ENCODE results near the gene FMNL2.
A peak's percentile ranks its signal among the peaks of the same experiment; 100 is the strongest.

FMNL2 gene

DNA sequence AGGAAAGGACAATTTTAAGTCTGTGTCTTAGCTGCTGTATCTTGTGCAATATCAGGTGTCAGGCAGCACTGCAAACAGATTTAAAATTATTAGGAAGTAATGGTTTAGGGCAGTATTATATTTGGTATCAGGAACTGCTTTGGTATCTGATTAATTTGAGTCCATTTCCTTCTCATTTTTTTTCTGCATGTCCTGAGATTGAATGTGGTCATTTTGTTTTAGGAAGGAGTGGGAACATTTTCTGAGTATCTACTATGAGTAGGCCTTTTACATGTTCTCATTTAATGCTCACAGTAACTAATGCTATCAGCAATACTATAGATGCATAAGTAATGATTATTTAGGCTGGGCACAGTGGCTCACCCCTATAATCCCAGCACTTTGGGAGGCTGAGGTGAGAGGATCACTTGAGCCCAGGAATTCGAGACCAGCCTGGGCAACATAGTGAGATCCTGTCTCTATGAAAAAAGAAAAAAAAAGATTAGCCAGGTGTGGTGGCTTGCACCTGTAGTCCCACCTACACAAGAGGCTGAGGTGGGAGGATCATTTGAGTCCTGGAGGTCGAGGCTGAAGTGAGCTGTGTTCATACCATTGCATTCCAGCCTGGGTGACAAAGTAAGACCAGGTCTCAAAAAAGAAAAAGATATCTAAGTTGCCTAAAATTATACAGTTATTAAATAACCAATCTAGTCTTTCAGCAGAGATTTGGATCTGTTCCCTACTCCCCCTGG is 4.7 kb downstream of the FMNL2 start:
- DNase-seq (ENCODE audit: low read depth in 2 of 2), result no peak

DNA sequence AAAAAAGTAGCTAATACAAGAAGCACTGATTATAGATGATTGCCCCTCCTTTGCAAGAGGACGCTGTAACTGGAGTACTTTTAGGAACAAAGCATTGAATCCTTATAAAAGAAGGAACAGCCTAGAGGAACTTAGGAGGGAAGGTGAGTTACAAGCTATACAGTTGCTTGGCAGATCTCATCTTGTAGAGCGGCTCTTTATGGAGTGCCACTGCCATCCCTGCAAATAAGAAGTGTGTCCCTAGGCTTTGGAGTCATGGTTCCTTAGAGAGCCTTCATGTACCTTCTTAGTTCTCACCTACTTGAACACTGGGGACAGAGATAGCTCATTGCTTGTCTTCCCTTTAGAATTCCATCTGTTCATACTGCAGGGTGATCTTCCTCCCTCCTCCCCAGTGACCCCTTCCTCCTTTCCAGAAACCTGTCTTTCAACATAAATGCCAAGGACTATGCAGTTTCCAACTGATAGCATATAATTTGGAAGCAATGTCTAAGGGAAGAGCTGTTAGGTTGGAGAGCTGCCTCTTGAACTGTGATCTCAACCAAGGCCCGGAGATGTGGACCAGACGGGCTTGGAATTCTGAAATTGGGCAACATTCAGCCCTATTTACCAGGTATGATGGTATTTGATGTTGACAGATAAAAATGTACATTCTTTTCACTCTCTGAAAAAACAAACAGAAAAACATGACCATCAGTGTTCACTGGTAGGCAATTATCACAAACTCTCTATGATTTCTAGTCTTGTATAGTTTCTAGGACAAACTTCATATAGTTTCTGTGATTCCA is 7.5 kb downstream of the FMNL2 start:
- DNase-seq (ENCODE audit: low read depth in 2 of 2), result no peak

DNA sequence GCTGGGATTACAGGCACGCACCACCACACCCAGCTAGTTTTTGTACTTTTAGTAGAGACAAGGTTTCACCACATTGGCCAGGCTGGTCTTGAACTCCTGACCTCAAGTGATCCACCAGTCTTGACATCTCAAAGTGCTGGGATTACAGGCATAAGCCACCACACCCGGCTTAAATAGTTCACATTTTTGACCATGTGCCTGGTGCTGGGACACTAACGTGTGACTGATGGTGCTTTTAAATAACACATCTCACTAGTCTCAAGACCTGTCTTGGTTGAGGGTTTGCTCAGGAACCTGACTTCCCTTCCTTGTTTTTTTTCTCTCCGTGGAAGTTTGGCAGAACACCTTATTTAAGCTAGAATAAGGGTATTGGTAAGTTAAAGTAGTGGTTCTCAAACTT is 8.5 kb downstream of the FMNL2 start:
- DNase-seq (ENCODE audit: low read depth in 2 of 2), result no peak

DNA sequence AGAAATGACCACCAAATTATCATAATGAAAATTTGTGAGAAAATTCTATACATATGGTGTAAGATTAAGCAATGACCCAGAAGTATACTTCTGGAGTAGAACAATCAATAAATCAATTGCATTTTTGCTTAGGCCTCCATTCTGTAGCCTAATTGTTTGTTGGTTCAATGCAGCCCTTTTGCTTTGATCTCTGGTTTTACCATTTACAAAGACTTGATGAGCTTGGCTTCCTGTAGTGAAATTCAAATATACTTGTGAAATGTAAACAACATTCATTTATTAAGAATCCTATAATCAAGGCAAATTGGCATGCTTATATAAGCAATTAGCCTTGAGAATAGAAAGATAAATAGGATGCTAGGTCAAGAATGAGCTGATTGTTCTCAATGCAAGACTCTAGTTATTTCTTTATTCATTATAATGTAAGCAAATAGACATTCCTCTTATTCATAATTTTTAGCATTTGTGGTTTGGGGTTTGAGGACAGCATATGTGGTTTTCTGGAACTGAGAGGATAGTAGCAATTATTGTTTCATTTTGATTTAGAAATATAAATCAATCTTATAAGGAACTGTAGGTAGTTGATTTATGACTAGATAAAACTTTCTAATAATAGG is 9.7 kb downstream of the FMNL2 start:
- no peak for DNase-seq (ENCODE audit: low read depth in 2 of 2)

DNA sequence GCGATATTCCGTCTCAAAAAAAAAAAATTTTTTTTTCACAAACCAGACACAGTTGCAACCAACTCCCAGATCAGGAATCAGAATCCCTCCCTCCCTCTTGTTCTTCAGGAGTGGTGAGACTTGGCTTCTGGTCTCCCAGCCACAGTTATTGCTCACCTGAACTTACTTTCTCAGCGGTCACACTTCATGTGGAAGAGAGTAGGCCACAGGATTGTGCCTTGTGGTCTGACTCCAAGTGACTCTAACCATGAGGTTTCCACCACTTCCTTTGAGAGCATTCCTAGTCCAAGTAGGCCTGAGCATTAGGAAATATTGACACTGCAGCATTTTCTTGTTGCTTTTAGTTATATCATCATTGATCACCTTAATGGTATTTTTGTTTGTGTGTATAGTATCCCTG is 12.1 kb downstream of the FMNL2 start:
- no peak for DNase-seq (ENCODE audit: low read depth in 2 of 2)

DNA sequence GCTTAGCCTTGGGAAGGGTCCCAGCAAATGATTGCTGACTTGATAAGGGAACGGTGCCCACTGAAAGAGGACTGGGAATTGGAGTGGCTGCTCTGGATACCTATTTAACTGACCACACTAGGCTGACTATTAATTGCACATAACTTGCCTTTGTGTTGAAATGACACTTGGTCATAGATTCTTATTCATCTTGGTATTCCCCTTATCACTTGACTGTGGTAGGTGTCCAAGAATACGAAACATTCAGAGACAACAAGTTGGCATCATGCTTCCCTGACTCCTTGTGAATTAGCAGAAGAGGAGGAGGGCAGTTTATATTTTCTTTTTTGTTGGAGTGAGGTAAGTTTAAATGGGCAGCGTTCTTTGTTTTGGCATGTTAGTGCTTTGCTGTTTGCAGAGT is 13.4 kb downstream of the FMNL2 start:
- DNase-seq (ENCODE audit: low read depth in 2 of 2), result no peak

DNA sequence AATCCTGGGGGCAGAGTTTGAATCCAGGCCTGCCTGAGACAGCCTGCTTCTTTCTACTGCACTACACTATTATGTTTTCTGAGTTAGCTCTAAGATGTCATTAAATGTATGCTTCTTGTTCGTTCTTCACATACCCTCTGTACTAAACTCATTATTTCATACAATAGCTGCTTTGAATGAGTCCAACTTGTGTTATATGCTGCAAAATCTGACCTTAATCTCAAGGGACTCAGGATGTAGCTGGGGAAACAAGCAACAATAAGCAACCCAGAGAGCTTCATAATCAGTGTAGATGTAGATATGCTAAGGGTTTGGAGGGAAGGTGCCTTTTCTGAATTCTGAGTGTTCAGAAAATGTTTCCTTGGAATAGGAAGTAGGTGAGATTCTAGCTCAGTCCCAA is 14.4 kb downstream of the FMNL2 start:
- DNase-seq (ENCODE audit: low read depth in 2 of 2), result no peak

DNA sequence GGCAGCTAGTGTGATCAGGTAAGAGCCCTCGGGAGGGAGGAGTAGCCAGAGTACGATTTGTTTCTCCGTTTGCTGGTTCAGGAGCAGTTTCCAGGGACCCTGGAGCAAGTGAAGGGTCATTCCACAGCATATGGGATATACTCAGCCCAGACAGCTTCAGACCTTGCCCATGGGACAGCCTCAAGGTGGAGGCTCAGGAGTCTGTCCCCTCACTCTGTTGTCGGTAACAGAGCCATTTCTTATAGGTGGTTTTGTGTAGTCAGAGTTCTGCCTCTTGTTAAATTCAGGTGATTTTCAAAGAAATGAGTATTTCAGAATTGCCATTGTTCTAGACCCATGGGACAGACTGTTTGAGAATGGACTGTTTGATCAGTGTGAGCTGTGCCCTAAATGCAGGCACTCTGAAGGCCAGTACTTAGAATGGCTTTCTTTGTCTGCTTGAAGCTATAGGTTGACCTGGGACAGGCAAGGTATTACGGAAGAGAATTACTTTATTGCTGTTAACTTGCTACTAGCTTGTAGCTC is 15.2 kb downstream of the FMNL2 start:
- DNase-seq (ENCODE audit: low read depth in 2 of 2), result no peak

DNA sequence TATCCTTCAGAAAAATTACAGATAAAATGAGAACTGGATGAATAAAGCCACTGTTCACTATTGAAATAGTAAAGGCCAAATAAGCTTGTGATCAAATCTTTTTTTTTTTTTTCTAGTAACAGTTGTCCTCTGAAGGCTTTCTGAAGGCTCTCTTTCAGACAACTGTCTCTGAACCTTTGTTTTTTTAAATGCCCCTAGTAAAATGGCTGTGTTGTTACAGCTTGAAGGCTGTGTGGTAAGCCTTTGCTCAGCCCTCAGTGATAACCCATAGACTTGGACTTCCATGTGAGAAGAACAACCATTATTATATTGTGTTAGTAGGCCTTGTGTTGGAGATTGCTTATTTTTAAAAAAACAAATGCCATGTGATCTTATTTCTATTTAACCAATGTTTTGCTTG is 17.6 kb downstream of the FMNL2 start:
- DNase-seq (ENCODE audit: low read depth in 2 of 2), result no peak

DNA sequence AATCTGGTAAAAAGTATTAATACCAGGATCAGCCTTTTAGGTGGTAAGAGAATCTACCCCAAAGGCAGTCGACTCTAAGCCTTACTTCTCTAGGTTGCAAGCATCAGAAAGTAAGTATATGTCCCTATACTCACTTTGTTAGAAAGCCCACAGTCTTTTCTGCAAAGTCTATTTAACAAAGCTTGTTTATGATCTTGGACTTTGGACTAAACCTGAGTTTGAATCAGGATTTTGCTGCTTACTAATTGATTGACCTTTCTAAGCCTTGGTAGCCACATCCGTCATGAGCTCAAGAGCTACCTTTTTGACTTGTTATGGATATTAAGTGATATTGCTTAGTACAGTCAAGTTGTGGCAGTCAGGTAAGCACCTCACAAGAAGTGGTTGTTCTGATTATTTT is 18.4 kb downstream of the FMNL2 start:
- DNase-seq (ENCODE audit: low read depth in 2 of 2), result no peak

DNA sequence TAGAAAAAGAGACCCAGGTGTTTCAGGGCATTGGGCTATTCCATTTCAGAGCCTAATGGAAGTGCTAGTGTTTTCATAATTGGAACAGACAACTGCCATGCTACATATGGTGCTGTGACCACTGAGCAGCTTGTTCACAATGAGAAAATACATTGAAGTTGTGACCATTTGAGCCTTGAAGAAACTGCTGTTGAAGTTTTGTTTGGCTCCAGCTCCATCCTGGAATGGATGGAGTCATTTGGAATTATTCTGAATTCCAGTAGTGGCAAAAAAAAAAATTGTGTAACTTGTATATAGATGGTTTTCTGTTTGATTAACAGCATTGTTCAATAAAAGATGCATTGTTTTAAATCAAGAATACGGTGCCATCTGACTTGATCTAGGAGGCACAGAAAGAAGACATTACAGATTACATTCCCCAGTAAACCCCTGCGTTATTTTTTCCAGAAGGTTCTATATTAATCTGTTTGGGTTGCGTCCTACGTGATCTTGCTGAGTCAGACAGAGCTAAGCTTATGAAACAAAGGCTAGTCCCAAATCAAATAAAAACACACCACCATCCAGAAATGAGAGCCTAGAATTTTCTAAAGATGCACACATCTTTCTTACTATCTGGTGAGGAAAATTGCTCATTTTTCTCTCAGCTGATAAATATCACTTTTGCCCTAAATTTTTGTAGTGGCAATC is 19.2 kb downstream of the FMNL2 start:
- DNase-seq (ENCODE audit: low read depth in 2 of 2), result no peak

DNA sequence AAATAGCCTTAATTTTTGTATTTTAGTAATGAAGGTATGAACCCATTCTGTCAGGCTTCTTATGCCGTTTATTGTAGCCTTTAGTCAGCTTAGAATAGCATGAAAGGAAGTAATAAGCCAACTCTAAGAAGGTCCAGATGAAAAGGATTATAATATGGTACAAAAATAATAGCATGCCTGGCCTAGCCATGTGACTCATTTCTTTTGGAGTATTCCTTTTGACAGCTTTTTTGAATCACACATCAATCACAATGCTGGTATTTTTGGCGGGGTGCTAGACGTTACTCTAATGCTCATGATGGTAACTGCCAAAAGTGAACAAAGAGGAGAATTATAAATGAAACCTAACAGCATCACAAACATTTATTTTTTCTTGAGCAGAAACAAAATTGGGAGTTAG is 19.9 kb downstream of the FMNL2 start:
- DNase-seq (ENCODE audit: low read depth in 2 of 2), result no peak

DNA sequence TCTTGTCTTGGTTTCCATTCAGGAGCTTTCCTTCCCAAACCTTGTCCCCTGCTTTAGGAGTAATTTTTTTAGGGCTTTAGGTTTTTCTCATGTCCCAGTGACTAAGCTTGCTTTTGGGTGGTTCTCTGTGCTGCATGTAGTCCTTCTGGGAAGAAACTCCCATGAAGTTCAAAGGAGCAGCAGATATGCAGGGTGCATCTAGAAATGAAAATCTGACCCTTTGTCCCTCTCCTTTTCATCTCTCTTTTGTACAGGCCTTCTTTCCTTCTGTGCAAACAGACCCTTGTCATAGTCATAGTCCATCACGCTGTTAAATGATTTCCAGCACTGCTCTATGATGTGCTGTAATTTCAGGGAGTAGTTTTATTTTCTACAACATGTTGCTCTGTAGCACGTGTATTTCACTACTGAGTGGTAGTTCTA is 20.4 kb downstream of the FMNL2 start:
- no peak for DNase-seq (ENCODE audit: low read depth in 2 of 2)

DNA sequence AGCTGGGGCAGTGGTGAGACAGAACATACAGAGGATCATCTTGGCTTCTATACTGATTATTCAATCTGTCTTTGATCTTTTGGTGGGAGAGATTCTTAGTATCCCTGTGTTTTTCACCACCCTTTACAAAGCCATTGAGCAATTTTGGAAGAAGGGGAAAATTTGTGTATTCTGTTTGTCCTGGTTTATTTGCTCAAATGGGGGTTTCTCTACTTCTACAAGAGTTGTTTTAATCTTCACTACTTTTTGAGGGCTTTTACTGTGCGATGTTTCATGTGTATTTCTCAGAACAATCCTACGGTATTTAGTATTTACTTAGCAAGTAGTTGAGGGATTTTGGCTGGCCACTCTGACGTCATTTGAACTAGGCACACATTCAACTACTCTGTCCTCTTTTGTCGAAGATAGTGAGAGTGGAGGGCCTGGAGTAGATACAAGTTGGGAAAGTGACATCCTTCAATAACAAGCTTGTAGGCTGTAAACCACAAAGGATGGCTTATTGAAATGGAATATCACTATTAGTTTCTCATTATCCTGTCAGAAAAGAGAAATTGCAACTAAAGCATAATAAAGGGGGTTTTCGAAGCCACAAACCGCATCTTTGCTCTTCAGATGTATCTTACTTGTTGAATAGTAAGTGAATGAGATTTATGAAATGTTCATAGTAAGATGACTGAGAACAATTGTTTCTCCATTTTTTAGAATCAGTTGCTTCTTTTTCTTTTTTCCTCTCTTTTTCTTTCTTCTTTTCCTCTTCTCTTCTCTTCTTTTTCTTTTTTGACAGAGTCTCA is 24.8 kb downstream of the FMNL2 start:
- DNase-seq (ENCODE audit: low read depth in 2 of 2), result no peak

DNA sequence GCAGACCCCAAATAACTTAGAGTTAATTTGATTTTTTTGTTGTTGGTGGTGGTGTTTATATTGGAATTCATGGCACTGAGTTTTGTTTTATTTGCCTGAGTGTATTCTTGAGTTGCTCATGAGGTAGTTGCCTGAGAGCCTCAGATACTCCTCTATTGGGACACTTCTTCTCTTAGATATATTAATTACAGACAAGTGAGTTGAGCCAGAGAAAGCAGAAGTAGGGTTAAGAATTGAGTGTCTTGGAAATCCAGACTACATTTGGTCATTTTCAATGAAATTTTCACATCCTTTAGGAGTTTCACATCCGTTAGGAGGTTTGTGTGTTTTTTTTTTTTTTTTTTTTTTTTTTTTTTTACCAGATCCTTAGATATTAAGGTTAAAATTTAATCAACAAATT is 29.0 kb downstream of the FMNL2 start:
- DNase-seq (ENCODE audit: low read depth in 2 of 2), result no peak

DNA sequence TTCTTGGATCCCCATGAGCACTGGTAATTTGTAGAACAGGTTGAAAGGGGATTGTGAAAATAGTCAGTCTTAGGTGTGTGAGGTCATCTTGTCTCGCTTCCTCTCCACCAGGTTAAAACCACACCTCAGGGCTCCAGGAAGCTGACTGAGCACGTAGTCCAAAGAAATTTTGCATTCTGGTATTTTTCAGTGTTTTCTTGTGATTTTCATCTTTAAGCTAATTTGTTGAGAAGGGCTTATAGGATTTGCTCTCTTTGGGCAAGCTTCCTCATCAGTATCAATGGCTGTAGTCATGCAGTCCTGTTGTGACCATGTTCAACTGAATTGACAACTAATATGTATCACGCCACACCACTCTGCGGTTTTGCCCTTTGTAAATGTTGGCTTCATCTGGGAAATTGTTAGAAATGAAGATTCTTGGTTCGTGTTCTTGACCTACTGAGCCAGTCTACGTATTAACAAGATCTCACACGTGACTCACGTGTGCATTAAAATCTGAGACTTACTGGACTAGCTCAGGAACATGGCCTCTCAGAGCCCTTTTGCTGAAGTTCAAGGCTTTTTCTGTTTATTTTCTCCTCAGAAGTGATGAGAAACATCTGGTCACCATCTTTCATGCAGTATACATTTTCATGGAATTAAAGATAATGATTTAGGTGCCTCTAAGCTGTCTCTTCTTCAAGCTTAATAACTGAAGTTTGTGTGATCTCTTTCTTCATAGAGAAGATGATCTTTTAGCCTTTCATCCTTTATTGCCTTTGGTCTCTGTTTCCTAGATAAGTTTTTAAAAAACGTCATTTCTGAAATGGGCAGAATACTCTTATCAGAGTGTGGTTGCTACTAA is 32.8 kb downstream of the FMNL2 start:
- DNase-seq (ENCODE audit: low read depth in 2 of 2), result no peak

DNA sequence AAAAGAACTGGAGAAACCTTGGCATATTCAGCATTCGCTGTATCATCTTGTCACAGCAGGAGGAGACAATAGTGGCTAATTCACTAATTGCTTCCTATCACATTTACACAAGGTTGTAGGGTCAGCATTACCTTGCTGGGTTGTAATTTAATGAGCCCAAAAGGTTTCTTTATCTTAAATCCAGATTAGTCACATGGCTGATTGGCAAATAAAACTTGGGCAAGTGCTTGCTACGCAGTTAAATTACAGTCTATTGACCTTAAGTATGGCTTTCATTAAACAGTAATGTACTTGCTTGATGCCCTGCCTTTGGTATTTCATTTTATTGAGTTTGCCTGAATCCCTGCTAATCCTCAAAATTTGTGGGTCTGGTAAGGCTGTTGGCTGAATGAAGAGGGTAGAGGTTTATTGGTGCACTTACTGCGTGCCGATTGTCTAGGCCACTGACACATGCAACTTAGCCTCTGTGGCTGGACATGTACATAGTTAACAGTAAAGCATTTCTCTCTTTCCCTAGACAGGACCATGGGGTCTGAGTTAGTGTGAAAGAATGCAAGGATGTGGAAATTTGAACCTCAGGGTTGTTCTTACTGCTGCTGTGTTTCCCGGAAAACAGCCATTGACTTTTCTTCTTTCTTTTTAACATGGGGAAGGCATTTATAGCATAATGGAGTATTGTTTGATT is 34.3 kb downstream of the FMNL2 start:
- peak; percentile 76 to 77 for DNase-seq (ENCODE audit: low read depth in 2 of 2)

DNA sequence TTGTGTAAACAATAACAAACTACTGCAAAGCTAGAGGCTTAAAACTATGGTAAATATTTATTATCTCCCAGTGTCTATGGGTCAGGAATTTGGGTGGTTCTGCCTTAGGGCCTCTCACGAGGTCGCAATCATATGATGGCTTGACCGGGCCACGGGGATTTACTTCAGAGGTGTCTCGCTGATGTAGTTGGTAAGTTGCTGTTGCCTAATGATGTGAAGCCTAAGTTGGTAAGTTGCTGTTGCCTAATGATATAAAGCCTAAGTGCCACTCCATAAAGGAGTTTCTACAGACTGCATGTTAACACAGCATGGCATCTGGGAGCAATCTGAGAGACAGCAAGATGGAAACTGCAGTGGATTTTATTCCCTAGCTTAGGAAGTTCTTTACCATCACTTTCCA is 35.8 kb downstream of the FMNL2 start:
- DNase-seq (ENCODE audit: low read depth in 2 of 2), result no peak

DNA sequence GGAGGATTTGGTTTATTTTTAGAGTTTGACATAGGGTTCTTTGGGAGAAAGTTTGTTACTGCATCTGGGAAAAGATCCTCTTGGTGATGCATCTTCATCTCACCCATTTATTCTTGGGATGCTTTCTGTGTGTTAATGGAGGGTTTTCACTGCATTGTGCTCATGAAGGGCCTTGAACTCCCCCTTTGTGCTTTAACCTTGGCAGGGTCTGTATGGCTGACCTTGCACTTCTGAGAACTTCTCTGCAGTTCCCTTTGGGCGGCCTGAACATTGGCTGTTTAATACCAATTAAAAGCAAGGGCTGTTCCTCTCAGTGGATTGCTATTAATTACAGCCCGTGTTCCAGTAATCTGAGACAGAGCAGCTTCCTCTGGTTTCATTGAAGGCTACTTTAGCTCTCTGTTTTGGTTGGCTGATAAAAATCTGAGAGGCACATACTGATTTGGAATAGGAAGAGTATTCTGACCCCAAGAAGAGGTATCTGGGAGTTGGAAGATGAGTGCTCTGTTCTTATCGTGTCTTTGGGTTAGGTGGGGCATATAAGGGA is 37.5 kb downstream of the FMNL2 start:
- DNase-seq (ENCODE audit: low read depth in 2 of 2), result no peak

DNA sequence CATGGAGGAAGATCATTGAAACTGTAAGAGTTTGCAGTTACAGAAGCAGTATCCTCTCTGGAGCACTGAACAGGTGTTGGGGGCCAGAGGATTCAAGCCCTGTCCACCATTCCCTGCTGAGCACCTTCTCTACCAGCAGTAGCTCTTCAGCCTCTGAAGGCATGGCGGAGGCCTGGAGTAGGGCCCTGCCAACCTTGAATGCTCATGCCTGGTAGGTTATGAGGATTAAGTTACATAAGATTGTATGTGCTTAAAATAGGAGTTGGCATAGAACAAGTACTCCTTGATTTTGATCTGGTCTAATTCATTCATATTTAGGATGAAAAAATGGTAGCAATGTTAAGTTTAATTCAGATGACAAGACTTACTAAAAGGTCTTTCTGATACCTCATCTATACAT is 40.2 kb downstream of the FMNL2 start:
- DNase-seq (ENCODE audit: low read depth in 2 of 2), result no peak
